GM18499 (cell line): Measurements from ENCODE around the gene CADM3.

Source experiments
- ATAC-seq: cut with Tn5 transposase; IDR thresholded peaks from one replicate; pipeline ENCODE4 v1.9.1; 2021; ENCODE audit warnings: moderate number of reproducible peaks; ENCODE audit not compliant: insufficient read depth, unreplicated experiment

CADM3 gene

DNA sequence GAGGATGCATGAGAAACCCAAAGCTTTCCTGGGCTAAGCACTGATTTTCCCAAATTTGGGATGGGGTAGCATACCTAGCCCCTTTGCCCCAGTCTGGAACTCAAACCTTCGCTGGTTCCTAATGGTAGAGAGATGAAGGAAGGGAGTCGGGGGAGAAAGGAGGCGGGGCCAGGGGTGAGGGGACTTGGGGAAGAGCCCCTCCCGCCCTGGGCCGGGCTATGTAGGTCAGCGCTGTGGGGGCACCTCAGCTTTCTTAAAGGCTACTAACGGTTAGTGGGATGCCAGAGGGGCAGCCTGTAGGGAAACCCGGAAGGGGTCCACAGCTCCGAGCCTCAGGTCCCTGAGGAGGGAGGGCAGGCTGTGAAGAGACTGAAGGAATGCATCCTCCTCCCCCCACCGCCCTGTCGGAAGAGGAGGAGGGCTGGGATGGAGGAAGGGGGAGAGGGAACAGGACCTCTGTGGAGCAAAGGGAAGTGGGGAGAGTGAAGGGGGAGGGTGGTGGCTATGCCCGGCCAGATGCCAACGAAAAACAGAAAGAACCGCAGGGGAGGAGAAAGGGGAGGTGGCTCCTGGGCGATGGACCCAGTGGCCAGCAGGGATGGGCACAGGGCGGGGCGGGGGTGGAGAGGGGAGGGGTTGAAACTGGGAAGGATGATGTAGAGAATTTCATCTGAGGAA lies 1.3 kb downstream of the CADM3 start:
- ATAC-seq: no peak

DNA sequence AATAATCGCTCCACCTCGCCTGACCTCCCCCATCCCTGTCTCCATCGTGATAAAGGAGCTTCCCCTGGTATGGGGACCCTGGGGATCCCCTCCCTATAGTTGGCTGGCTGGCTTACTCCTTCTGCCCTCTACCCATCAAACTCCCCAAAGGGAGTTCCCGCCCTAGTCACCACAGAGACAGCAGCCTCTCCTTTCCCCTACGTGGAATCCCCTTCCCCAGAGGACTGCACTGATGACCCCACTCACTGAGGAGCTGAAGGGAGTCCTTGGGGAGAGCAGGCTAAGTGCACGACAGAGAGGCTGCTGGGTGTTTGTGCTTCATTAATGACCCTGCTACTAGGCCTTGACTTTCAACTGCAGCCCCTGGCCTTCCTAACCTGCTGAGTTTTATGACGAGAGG lies 1.9 kb downstream of the CADM3 start:
- no peak for ATAC-seq

DNA sequence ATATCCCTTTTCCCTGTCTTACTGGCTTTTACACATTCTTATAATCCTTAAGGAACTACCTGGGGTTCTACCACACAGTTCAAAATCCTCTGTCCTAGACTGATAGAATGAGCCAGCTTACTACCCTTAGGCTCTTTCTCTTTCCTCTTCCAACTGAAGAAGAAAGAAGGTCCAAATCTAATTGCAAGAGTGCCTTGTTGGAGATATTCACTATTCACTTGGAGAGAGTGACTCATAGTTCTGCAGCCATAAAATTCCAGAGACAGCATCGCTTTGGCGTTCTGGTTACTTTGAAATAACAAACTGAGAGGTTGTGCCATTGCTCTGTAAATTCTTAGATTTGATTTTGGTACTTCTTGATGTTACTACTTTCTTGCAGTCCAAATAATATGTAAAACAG lies 4.2 kb downstream of the CADM3 start:
- no peak for ATAC-seq

DNA sequence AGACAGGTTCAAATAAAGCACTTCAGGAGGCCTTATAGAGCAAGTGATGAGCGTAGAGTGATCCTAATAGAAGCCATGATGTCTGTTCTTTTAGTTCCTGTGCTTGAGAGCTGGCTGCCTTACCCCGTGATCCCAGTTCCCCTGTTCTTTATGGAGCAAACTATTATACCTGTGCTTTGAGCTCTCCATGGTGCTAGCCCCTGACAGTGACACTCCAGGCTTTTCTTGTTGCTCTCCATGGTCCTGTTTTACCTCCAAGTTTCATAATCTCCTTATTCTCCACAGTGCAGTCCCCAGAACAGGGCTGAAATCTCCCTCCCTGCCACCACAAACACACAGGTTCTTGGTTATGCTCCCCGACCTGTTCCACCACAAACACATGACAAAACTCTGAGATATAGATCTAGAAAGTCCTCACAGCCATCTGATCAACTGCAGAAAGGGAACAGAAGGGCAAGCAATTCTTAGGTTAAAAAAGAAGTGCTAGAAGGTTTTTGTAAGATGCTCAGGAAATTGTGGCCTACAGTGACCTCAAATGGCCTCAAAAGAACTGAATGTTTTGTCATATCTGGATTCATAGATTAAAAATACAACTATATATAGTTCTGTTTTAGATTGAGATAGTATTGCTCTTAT lies 6.0 kb downstream of the CADM3 start:
- no peak for ATAC-seq

DNA sequence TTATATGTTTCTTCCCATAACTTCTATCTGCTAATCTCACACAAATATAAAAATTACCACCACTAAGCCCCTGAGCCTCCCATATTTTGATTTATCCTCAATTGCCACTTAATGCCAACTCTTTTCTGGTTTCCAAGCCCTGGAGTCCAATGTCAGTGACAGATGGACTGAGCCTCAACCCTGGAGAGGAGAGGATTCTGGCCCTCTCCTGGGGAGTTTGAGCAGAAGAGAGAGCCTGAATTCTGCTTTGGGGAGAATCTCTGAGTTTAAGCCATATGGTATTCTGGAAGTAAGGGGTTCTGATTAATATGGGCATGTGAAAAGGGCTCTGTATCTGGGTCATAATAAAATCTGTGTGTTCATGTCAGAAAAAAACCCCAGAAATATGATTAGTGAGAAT lies 8.5 kb downstream of the CADM3 start:
- ATAC-seq: no peak

DNA sequence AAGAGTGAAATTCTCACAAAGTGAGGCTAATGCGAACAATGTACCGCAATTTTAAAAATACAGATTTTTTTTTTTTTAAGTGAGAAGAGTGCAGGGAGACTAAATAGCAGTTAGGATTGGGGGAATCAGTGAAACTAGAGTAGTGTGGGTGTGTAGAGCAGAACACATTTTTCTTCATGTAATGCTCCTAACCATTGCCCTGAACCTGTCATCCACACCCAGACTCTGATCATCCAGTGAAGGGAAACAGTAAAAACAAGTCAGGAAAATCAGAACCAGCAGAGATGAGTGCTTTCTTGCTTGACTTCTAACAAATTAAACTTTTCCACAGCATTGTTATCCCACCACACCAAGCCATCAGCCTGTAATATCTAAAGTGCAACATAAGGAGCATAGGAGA lies 9.1 kb downstream of the CADM3 start:
- ATAC-seq: no peak

DNA sequence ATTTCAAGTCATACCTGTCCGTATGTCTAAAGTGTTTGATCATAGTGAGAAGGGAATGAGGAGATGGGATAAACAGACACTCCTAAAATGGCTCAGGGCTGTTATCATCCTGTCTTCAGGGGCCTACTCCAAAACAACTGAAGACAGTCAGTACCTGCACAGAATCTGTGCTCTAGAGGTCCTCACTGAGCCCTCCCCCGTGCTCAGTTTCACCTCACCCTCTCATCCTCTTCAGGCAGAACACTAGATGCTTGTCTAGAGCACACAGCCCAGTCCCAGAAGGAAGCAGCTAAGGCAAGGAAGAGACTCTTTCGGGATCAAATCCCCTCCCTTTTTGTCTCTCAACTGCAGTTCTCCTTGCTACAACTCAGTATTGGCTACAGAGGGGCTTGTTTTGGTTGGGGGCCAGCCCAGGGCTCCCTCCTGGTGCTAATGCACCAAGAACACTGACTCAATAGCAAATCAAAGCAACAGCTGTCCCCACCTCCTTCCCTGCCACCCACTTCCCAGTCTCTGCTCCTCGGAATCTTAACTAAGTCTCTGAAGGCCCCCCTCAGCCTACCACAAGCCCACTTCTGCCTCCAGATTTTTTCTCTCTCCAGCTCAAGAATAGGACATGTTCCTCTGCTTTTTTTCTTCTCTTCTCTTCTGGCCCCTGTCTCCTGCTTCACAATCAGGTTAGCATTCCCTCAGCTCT lies 10.1 kb downstream of the CADM3 start:
- no peak for ATAC-seq

DNA sequence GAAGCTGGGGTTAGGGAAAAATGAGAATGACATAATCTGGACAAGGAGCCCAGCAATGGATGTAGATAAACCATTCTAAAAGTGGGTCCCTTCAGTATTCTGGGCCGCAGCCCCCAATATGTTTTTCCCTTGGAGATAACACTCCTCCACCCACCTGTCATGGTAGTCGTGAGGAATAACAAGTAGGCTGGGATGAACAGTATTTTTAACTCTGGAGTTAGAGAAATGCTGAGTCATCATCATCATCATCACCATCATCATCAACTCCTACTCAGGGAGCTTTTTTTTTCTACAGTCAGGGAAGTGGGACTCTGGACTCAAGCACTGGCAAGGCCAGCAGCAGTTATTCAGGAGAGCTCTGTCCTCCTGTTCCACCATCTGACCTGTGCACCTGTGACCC lies 12.8 kb downstream of the CADM3 start:
- ATAC-seq: no peak

DNA sequence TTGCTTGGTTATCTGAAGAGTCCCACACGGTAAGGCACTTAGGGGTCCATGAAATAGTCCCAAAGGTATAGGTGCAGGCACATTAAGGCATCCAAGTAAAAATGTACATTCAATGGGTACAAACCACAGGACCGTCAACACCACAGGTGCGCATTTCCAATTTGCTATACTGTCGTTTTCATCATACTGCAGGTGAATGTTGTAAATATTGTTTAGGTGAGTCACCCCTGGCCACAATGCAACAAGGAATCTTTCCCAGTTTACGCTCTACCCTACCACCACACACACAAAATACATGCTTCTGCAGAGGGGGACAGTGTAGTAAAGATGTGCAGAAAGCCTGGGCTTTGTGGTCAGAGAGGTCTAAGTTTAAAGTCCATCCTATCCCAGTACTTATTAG lies 13.7 kb downstream of the CADM3 start:
- ATAC-seq: no peak

DNA sequence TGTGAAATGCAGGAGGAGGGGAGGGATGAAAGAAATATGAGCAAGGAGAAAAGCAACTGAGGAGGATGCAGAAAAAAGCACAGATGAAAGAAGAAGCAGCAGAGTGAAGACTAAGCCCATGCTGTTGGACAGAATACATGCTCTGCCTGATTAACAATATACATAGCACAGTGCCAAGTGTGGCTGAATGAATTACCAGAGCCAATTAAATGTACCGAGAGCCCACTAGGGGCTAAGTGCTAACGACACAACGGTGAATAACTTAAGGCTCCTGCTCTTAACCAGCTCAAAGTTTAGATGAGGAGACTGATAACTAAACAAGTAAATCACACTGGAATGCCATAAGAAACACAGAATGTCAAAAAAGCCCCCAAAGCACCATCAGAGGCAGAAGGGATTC lies 15.6 kb downstream of the CADM3 start:
- ATAC-seq: no peak

DNA sequence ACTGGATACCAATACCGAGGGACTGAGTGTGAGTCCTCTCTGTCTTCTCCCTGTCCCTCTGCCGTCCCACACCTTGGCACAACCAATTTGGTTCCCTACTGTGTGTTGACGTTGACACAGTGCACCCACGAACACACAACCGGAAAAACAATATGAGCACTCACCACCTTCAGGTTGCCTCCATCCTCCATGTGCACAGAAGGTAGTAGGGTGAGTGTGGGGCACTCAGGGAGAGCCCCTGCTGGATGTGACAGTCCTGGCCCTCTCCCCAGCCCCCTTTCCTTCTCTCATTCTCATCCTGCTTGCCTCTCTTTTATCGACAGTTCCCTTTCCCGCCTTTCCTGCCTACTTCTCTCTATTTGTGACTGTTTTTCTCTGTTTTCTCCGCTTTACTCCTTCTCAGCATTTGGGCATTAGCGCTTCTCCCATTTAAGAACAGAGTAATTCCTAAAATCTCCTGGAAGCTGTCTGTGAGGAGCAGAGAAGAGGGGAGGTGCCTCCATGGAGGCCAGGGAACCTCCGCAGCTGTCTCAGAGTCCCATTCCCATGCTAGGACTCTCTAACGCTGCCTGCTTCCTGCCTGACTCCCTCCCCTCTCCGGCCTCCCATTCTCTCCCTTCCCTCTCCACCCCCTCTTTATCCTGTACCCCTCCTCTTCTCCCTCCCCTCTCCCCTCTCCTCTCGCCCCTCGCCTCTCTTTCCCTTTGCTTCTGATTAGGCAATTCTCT lies 16.4 kb downstream of the CADM3 start:
- ATAC-seq: no peak

DNA sequence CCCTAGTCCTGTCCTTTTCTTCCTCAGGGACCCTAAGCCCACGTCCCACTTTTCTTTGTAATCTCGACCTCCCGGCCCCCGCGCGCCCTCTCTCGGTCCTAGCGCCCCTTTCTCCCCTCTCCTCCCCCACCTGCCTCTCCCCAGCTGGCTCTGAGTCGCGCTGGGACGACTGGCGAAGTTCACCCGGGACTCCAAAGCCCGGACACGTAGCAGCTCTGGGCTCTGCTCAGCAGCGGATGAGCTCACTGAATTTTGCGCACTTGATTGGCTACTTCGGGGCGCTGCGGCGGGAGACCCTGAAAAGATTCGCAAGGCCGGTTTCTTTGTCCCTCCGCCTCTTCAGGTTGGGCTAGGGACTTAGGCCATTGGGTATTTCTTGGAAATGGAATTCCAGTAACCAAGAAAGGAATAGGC lies 17.0 kb downstream of the CADM3 start:
- ATAC-seq: peak; percentile 93

DNA sequence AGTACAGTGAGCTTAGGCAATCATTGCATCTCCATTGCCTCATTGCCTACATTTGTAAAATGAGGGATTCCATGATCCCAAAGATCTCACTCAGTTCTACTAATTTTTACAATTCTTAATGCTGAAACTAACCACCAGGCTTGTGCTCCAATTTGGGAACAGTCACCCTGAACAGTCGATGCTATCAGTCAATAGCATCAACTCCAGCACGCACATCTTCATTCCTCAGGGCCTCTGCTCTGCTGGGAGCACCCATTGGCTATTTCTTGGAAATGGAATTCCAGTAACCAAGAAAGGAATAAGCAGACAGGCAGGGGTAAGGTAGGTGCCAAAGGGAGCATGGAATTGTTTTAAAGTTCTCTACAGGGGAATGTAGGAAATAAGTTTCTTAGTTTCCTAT lies 19.0 kb downstream of the CADM3 start:
- no peak for ATAC-seq

DNA sequence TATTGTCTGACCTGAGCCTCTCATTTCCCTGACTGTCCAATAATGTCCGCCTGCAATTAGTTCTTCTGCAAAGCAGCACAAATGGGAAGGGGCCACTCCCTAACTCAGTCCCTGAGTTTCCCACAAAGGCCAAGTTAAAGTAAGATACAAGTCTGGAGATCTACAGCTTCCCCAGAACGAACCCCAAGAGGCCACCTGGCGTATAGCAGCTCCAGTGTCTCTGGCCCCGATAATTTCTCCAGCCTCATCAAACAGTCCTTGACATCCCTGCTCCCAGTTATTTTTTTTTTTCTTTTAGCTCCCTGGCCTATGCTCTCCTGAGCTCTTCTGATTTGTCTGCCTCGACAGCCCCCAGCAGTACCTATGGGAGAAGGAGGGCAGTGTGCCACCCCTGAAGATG lies 25.1 kb downstream of the CADM3 start:
- no peak for ATAC-seq

DNA sequence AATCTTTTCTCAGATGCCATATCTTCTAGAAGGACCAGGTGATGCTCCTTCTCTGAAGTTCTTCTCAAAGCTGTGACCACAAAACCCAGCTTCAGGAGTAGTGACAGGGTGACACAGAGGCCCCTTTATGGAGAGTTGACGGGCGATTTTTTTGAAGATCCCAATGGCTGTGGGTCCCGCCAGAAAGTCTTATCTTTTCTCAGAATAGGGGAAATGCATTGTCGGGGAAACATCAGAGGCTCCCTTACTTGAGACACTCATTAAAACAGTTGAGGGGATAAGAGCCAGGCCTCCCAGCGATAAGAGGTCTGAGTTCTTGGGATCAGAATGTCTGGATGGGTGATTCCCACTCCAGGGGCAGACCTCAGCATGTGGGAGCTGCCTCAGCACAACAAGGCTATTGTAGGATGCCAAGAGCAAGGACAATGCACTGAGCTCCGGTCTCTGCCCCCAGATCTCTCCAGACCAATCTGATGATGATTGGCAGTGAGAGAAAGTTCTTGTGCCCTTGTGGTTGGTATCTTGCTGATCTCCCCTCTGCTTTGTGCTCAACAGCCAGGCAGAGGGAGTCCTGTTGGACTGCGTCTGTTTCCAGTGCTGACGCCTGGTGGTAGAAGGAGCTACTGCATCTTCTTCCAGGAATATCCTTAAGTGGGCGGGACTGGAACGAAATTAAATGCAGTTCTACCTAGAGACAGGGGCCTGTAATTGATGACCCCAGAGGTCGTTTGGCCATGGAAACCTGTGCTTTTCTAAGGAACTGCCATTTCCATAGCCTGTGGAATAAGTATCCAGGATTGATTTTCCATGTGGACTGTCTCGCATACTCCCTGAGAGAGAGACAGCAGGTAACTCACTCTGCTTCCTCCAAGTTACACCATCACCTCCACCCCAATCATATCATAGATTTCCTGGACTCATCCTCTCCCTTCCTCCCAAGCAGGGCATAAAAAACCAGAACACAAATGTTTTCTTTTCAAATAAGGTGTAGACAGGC lies 26.4 kb downstream of the CADM3 start:
- peak; percentile 70 for ATAC-seq

DNA sequence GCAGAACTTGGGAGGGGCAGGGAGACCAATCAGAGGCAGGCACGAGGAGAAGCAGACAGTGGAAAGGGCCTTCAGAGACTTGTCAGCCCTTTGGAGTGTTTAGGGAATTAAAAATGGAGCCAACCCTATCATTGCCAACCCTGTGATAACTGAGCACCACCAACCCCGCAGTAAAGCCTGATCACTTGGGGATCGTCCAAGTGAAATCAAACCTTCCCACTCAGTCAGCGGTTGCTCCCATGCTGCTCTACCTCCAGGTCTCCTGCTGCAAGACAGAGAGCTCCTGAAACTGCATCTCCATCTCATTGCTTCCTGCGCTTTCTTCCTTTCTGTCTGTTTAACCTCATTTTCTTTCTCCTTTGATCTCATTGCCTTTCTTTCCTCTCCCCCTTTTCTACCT lies 28.5 kb downstream of the CADM3 start:
- no peak for ATAC-seq

DNA sequence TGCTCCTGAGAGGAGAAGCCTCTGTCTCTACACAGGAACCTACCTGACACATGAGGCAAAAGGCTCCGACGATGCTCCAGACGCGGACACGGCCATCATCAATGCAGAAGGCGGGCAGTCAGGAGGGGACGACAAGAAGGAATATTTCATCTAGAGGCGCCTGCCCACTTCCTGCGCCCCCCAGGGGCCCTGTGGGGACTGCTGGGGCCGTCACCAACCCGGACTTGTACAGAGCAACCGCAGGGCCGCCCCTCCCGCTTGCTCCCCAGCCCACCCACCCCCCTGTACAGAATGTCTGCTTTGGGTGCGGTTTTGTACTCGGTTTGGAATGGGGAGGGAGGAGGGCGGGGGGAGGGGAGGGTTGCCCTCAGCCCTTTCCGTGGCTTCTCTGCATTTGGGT lies 29.4 kb downstream of the CADM3 start:
- no peak for ATAC-seq

DNA sequence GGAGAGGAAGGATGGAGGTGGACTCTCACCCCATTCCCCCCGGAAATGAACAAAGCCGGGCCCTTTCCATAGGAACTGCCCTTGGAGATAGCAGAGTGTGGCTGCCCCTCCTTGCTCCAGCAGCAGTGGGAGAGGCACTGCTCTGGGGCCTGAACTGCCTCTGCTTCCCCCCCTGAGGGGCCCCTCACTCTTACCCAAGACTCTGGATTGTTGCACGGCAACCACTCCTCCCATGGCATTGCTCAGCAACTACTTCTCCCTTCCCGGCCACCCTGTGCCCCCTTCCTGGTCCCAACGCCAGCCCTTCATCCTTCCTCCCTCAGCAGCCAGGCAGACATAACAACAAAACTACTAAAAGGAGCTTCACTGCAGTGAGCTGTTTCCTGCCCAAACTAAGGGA lies 30.2 kb downstream of the CADM3 start:
- ATAC-seq: no peak

DNA sequence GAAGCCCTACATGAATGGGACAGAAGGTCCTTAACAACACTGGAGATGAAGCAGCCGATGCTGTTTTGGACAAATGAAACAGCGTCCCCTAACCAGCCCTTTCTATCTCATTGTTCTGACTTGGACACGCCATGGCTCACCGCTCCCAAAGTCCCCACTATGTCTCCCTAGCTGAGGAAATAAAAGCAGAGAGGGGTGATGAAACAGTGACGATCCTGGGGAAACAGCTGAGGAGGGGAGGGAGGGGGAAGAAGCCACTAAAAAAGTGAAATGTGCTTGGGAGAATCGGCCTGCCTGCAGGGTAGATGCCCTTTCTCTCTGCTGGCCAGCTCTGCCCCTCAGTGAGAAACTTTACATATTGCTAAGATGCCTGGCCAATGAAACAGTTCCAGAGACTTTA lies 32.2 kb downstream of the CADM3 start:
- no peak for ATAC-seq
